ENCODE measurements around the gene EIF3F. TPM values are rescaled to one million over a fixed set of nuclear protein-coding genes. Genes with fewer than 3 reads are reported as not detected.
A peak's percentile ranks its signal among the peaks of the same experiment; 100 is the strongest.

EIF3F gene
- total RNA-seq, 4 donors from 2014 or later, result 187 to 263 (median 231) TPM

DNA sequence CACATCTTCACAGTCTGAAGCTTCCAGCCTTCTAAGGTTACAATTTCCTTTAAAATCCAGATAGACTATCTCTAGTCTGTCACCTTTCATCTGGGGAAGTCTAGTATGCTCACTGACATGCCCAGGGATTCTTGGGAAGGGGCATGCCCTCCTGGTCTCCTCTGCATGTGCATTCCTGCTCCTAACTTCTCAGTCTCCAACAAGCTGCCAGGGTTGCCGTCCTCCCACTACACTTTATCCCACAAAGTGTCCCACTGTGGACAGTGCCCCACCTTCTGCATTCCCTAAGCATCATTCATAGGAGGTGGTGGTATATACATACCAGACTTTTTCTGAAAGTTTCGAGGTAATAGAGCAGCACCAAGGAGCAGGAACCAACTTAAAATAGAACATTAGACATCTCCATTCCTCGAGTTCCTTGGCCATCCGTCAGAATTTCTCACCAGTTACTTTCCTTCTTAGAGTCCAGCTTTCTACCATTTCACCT is 28.7 kb downstream of the EIF3F start:
- no peak overlapping the region for H3K4me3 ChIP-seq (replicated peaks in 1 of 3)
- peaks cover 7 to 12% of the 10 kb centered on the region in 2 donors for H3K4me1 ChIP-seq
- H3K27me3 ChIP-seq, result no peaks in the 10 kb centered on the region
- intact Hi-C loops (cut with DNase I), result no loop called here
- no peaks in the 10 kb centered on the region for H3K36me3 ChIP-seq
- 67 to 77% methylated on average over 4 of the region's 4 CpGs for WGBS, 2 donors
- no peak for TF ChIP-seq POLR2A (IDR thresholded peaks at IDR 0.05)
- TF ChIP-seq, protein P1, sequence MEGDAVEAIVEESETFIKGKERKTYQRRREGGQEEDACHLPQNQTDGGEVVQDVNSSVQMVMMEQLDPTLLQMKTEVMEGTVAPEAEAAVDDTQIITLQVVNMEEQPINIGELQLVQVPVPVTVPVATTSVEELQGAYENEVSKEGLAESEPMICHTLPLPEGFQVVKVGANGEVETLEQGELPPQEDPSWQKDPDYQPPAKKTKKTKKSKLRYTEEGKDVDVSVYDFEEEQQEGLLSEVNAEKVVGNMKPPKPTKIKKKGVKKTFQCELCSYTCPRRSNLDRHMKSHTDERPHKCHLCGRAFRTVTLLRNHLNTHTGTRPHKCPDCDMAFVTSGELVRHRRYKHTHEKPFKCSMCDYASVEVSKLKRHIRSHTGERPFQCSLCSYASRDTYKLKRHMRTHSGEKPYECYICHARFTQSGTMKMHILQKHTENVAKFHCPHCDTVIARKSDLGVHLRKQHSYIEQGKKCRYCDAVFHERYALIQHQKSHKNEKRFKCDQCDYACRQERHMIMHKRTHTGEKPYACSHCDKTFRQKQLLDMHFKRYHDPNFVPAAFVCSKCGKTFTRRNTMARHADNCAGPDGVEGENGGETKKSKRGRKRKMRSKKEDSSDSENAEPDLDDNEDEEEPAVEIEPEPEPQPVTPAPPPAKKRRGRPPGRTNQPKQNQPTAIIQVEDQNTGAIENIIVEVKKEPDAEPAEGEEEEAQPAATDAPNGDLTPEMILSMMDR (IDR thresholded peaks at IDR 0.05), result no peak
- no peaks in the 10 kb centered on the region for H3K9me3 ChIP-seq
- H3K27ac ChIP-seq, result no peak overlapping the region
- DNase-seq, result no peak

DNA sequence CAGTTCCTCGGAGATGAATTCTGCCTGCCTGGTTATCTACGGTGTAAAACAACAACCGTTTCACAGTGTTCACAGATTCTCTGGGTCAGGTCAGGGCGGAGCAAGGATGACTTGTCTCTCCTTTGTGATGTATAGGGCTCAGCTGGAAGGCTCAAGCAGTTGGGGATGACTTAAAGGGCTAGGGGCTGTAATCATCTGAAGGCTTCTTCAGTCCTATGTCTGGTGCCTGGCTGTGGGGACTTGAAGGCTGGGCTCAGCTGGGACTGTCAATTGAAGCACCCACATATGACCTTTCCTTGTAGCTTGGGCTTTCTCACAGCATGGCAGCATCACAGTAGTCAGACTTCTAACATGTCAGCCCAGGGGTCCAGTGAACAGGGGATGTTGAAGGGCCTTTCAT is 29.3 kb downstream of the EIF3F start:
- no peak for DNase-seq
- Histone ChIP-seq H3K36me3 (no peaks in the 10 kb centered on the region), H3K27ac (no peak overlapping the region), H3K4me1 (peaks cover 7 to 12% of the 10 kb centered on the region in 2 donors), H3K4me3 (replicated peaks in 1 of 3) (no peak overlapping the region), H3K9me3 (no peaks in the 10 kb centered on the region), H3K27me3 (no peaks in the 10 kb centered on the region)
- intact Hi-C loops (cut with DNase I), result no loop called here
- 35 to 45% methylated on average over 4 of the region's 4 CpGs for WGBS, 2 donors
- TF ChIP-seq POLR2A (IDR thresholded peaks at IDR 0.05), result no peak
- TF ChIP-seq, protein P1 (IDR thresholded peaks at IDR 0.05), result no peak

DNA sequence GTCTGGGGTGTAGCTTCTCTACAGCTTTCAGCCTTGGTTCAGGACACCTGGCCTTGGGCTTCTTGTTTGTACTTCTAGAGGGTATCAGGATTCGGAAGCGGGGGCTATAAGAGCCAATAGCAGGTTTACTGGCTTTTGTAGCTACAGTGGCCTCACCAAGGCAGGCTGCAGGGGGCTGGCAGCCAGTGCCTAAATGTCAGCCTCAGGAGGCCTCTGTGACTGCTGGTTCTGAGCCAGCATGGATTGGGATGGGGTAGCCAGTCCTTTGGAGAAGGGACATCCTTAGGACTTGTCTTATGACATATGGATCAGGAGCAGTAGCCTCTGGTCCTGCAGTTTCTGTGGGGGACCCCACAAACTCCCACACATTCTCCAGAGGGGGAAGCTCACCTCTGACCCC is 29.9 kb downstream of the EIF3F start:
- H3K27me3 ChIP-seq, result no peaks in the 10 kb centered on the region
- H3K36me3 ChIP-seq, result no peaks in the 10 kb centered on the region
- H3K9me3 ChIP-seq, result no peaks in the 10 kb centered on the region
- TF ChIP-seq POLR2A (IDR thresholded peaks at IDR 0.05), result no peak
- TF ChIP-seq, protein P1 (IDR thresholded peaks at IDR 0.05), result no peak
- intact Hi-C loops (cut with DNase I), result no loop called here
- no peak for DNase-seq
- 95 to 100% methylated on average over 2 of the region's 2 CpGs for WGBS, 2 donors
- H3K4me3 ChIP-seq (replicated peaks in 1 of 3), result no peak overlapping the region
- H3K4me1 ChIP-seq, result peaks cover 7 to 12% of the 10 kb centered on the region in 2 donors
- no peak overlapping the region for H3K27ac ChIP-seq

DNA sequence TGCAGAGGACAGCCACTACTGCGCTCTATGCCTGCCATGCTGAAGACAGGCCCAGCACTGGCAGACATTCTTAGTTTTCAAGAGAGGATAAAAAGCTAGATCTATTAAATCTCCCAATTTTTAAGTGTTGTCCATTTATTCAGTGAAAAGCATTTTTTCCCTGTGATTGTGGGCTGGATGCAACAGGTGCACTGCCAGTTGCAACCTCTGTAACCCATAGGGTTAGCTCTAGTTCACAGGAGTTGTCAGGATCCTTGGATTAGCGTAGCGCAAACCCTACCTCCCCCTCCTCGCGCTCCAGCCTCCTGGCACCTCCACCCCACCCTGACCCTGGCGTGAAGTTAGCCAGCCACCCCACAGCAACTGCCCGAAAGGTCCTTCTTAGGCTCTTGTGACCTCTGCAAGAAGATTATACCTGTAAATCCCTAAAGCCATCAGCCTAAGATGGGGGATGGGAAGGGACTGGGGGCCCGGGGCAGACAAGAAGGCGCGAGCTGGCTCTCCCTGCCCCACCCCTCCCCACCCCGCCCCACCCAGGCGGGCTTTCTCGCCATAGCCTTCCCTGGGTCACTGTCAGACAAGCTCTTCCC is 30.9 kb downstream of the EIF3F start:
- peak overlapping the region in 2 of 3 donors; percentile 59 to 68 for H3K27ac ChIP-seq
- no peak for DNase-seq

More for the DNA sequence above, 30.9 kb downstream of the EIF3F start:
- Histone ChIP-seq H3K9me3 (no peaks in the 10 kb centered on the region), H3K36me3 (no peaks in the 10 kb centered on the region), H3K4me1 (peaks cover 7 to 12% of the 10 kb centered on the region in 2 donors), H3K27me3 (no peaks in the 10 kb centered on the region), H3K4me3 (replicated peaks in 1 of 3) (peak overlapping the region in 1 of 3 donors; percentile 44)
- 35 to 40% methylated on average over 13 of the region's 13 CpGs for WGBS, 2 donors
- TF ChIP-seq, protein P1 (IDR thresholded peaks at IDR 0.05), result no peak
- no peak for TF ChIP-seq POLR2A (IDR thresholded peaks at IDR 0.05)
- intact Hi-C loops (cut with DNase I), result no loop called here
